Iris pigment epithelial cell (primary cell): ENCODE measurements around the gene ERBB2.
"Not testable (repeated sequence)": the region's sequence is repeated elsewhere in the genome, so short reads cannot be mapped to it uniquely, and the experiment has no call there.

Experiments used
- DNase-seq: peaks from one replicate; pipeline ENCODE4 v3.0.0-alpha.2; 2011; ENCODE audit warnings: low read depth

ERBB2 gene

GRCh38 chr17:39703913-39704312 is 4.0 kb downstream of the ERBB2 start:
- DNase-seq, result no peak

DNA sequence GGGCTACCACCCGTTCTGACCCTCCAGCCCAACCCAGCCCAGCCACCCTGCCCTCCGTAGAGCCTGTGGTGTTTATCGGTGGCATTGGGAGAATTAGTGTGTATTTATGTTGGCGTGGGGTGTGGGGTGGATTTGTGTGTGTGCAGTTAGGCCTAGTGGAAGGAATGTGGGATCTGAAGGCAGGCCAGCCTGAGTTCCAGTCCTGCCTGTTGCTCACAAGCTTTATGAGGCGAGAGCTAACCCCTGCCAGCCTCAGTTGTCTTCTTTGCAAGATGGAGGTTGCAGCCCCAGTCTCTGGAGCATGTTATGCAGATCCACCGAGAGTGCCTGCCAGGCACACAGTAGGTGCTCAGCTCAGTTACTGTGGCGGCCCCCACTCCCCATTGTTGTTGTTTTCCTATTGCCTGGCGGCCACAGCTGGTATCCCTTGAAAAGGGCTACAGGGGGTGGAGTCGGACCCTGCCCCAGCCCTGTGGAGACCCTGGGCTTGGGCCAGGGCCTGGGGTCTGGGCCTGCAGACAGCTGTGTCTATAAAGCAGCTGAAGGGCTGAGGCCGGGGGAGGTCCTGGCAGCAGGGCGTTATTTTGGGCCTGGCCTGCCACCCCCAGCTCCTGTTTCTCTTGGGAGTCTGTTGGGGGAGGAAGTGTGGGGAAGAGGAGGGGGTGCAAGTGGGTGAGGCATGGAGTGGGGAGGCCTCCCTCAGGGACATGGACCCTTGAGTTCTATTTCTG is 5.1 kb downstream of the ERBB2 start:
- peak; percentile 67 for DNase-seq

GRCh38 chr17:39705786-39706348 is 6.0 kb downstream of the ERBB2 start:
- DNase-seq, result no peak

GRCh38 chr17:39706383-39706782 is 6.5 kb downstream of the ERBB2 start:
- DNase-seq, result no peak

DNA sequence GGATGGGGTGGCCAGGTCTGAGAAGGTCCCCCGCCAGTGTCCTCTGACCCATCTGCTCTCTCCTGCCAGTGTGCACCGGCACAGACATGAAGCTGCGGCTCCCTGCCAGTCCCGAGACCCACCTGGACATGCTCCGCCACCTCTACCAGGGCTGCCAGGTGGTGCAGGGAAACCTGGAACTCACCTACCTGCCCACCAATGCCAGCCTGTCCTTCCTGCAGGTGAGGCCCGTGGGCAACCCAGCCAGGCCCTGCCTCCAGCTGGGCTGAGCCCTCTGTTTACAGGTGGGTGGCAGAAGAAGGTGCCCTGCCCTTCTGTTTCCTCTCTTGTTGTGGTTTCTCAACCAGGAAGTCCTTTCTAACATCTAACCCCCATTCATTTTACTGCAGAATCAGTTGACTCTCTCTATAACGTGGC is 7.1 kb downstream of the ERBB2 start:
- no peak for DNase-seq

GRCh38 chr17:39709319-39709997 is 9.6 kb downstream of the ERBB2 start:
- no peak for DNase-seq

DNA sequence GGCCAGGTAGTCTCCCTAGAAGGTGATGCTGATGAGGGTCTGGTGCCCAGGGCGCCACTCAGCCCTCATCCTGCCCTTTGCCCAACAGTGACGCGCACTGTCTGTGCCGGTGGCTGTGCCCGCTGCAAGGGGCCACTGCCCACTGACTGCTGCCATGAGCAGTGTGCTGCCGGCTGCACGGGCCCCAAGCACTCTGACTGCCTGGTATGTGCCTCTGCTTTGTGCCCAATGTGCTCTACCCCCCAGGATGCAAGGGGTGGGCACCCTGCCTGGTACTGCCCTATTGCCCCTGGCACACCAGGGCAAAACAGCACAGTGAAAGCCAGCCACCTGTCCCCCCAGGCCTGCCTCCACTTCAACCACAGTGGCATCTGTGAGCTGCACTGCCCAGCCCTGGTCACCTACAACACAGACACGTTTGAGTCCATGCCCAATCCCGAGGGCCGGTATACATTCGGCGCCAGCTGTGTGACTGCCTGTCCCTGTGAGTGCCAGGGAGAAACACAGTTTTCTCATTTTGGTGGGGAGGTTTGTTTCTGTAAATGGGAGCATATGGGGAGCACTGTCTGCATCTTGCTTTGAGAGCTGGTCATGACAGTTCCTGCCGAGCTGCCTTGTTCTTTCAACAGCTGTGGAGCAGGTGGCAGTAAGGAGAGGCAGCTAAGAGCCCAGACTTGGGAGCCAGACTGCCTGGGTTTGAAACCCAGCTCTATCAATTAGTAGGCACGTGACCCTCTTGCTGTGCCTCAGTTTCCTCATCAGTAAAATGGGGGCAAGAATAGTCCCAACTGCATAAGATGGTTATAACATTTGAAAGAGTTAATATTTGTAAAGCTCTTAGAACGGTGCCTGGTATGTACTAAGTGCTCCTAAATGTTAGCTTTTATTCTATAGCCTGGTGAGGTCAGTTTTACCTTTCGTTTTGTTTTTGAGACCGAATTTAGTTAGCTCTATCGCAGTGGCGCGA is 10.4 kb downstream of the ERBB2 start:
- DNase-seq, result no peak

GRCh38 chr17:39711071-39711470 is 11.2 kb downstream of the ERBB2 start:
- DNase-seq, result not testable (repeated sequence)

DNA sequence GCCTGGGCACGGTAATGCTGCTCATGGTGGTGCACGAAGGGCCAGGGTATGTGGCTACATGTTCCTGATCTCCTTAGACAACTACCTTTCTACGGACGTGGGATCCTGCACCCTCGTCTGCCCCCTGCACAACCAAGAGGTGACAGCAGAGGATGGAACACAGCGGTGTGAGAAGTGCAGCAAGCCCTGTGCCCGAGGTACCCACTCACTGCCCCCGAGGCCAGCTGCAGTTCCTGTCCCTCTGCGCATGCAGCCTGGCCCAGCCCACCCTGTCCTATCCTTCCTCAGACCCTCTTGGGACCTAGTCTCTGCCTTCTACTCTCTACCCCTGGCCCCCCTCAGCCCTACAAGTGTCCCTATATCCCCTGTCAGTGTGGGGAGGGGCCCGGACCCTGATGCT is 12.0 kb downstream of the ERBB2 start:
- no peak for DNase-seq

DNA sequence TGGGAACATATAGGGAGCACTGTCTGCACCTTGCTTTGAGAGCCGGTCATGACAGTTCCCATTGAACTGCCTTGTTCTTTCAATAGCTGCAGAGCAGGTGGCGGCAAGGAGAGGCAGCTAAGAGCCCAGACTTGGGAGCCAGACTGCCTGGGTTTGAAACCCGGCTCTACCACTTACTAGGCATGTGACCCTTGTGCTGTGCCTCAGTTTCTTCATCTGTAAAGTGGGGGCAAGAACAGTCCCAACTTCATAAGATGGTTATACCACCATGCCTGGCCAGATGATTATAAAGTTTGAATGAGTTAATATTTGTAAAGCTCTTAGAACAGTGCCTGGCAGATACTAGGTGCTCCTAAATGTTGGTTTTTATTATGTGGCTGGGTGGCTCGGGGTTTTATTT is 14.4 kb downstream of the ERBB2 start:
- no peak for DNase-seq

DNA sequence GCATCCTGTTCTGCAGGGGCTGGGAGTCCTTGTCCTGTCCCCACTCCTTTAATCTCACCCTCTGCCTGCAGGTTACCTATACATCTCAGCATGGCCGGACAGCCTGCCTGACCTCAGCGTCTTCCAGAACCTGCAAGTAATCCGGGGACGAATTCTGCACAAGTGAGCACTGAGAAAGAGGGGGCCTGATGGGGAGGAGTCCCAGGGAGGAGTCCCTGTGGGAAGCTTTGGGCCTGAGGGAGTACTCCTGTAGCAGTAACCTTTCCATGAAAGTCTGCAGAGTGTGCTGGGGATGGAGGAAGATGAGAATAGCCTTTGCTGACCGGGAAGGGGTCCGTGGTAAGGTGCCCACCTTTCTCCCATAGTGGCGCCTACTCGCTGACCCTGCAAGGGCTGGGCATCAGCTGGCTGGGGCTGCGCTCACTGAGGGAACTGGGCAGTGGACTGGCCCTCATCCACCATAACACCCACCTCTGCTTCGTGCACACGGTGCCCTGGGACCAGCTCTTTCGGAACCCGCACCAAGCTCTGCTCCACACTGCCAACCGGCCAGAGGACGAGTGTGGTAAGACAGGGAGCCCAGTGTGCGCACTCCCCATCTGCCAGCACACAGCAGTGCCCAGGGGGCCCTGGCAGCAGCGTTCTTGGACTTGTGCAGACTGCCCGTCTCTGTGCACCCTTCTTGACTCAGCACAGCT is 15.7 kb downstream of the ERBB2 start:
- DNase-seq, result no peak

DNA sequence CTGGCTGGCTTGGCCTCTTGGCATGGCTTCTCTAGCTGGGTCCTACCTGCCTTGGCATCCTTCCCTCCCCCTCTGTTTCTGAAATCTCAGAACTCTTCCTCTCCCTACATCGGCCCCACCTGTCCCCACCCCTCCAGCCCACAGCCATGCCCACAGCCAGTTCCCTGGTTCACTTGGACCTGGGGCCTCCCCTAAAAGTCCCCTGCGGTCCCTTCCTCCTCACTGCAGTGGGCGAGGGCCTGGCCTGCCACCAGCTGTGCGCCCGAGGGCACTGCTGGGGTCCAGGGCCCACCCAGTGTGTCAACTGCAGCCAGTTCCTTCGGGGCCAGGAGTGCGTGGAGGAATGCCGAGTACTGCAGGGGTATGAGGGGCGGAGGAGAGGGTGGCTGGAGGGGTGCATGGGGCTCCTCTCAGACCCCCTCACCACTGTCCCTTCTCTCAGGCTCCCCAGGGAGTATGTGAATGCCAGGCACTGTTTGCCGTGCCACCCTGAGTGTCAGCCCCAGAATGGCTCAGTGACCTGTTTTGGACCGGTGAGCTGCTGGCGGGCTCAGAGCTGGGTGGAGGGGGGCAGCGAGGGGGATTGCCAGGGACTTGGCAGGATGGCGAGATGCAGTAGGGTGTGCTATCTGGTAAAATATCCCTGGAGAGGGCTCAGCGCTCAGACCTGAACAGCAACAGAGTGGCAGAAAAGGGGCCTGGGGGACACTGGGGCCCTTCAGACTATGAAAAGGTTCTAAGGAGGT is 16.4 kb downstream of the ERBB2 start:
- DNase-seq, result no peak

- DNase-seq, result no peak
Measured at GRCh38 chr17:39716879-39717536, 17.1 kb downstream of the ERBB2 start.

DNA sequence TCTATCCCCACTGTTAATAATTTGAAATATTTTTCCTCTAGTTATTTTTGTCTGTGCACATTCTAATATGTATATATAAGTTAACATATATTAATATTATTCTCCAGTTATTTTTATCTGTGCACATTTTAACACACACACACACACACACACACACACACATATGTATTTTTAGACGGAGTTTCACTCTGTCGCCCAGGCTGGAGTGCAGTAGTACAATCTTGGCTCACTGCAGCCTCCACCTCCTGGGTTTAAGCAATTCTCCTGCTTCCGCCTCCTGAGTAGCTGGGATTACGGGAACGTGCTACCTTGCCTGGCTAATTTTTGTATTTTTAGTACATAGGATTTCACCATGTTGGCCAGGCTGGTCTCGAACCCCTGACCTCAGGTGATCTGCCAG is 17.8 kb downstream of the ERBB2 start:
- no peak for DNase-seq

GRCh38 chr17:39719563-39720355 is 19.9 kb downstream of the ERBB2 start:
- DNase-seq, result no peak

- no peak for DNase-seq
Measured at GRCh38 chr17:39722104-39722503, 22.2 kb downstream of the ERBB2 start.

DNA sequence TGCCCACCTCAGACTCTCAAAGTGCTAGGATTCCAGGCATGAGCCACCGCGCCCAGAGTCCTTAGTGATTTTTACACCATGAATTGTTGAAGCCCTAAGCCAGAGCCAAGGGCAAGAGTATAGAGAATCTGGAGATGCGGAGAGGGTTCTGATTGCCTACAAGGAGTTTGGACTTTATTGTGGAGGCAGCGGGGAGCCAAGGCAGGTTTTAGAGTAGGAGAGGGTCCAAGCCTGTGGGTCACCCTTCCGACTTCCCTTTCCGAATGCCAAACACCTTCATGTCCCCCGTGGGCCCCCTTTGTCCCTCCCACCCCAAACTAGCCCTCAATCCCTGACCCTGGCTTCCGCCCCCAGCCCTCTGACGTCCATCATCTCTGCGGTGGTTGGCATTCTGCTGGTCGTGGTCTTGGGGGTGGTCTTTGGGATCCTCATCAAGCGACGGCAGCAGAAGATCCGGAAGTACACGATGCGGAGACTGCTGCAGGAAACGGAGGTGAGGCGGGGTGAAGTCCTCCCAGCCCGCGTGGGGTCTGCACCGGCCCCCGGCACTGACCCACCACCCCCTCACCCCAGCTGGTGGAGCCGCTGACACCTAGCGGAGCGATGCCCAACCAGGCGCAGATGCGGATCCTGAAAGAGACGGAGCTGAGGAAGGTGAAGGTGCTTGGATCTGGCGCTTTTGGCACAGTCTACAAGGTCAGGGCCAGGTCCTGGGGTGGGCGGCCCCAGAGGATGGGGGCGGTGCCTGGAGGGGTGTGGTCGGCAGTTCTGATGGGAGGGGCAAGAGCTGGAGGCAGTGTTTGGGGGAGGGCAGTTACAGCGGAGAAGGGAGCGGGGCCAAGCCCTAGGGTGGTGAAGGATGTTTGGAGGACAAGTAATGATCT is 23.3 kb downstream of the ERBB2 start:
- no peak for DNase-seq

GRCh38 chr17:39724731-39725130 is 24.9 kb downstream of the ERBB2 start:
- no peak for DNase-seq

DNA sequence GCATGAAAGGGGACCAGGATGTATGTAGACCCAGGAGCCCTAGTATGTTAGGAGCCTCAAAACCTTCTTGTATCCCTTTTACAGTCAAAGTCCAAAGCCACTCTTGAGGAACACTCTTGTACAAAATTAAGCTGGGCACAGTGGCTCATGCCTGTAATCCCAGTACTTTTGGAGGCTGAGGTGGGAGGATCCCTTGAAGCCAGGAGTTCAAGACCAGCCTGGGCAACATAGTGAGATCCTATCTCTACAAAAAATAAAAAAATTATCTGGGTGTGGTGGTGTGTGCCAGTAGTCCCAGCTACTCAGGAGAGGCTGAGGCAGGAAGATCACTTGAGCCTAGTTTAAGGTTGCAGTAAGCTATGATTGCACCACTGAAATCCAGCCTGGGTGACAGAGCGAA is 26.1 kb downstream of the ERBB2 start:
- DNase-seq, result not testable (repeated sequence)
